ENCODE measurements around the gene PIK3CB.
"Not testable (repeated sequence)": the region's sequence is repeated elsewhere in the genome, so short reads cannot be mapped to it uniquely, and the experiment has no call there.

PIK3CB gene

GRCh38 chr3:138803006-138803653 lies 31.6 kb downstream of the PIK3CB start:
- TF ChIP-seq, protein P1, sequence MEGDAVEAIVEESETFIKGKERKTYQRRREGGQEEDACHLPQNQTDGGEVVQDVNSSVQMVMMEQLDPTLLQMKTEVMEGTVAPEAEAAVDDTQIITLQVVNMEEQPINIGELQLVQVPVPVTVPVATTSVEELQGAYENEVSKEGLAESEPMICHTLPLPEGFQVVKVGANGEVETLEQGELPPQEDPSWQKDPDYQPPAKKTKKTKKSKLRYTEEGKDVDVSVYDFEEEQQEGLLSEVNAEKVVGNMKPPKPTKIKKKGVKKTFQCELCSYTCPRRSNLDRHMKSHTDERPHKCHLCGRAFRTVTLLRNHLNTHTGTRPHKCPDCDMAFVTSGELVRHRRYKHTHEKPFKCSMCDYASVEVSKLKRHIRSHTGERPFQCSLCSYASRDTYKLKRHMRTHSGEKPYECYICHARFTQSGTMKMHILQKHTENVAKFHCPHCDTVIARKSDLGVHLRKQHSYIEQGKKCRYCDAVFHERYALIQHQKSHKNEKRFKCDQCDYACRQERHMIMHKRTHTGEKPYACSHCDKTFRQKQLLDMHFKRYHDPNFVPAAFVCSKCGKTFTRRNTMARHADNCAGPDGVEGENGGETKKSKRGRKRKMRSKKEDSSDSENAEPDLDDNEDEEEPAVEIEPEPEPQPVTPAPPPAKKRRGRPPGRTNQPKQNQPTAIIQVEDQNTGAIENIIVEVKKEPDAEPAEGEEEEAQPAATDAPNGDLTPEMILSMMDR (IDR thresholded peaks at IDR 0.05; ENCODE audit: unreplicated experiment in 3 of 3), result no peak
- Mint-ChIP-seq H3K27me3 (ENCODE audit: low read depth) (no peaks in the 10 kb centered on the region), H3K27ac (no peak overlapping the region), H3K9me3 (no peaks in the 10 kb centered on the region), H3K36me3 (ENCODE audit: low read depth) (no peaks in the 10 kb centered on the region), H3K4me3 (no peak overlapping the region), H3K4me1 (no peaks in the 10 kb centered on the region)

DNA sequence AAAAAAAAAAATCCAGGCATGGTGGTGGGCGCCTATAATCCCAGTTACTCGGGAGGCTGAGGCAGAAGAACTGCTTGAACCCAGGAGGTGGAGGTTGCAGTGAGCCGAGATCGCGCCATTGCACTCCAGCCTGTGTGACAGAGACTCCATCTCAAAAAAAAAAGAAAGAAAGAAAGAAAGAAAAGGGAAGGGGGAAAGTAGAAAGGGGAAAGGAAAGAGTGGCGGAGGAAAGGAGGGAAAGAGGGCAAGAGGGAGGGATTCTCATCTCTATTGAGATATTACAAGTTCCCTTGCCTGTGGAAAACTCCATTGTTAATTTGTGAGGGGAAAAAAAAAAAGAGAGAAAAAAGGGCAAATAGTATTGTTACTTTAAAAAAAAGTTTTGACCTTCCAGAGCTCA lies 32.5 kb downstream of the PIK3CB start:
- H3K4me3 Mint-ChIP-seq, result not testable (repeated sequence)

GRCh38 chr3:138801792-138802191 lies 32.9 kb downstream of the PIK3CB start:
- Mint-ChIP-seq H3K27ac (no peak overlapping the region), H3K9me3 (no peaks in the 10 kb centered on the region), H3K4me1 (no peaks in the 10 kb centered on the region), H3K27me3 (ENCODE audit: low read depth) (no peaks in the 10 kb centered on the region), H3K4me3 (no peak overlapping the region), H3K36me3 (ENCODE audit: low read depth) (no peaks in the 10 kb centered on the region)
- TF ChIP-seq, protein P1 (IDR thresholded peaks at IDR 0.05; ENCODE audit: unreplicated experiment in 3 of 3), result no peak

More for the DNA sequence above, 32.5 kb downstream of the PIK3CB start:
- H3K4me1 Mint-ChIP-seq; H3K36me3 Mint-ChIP-seq (ENCODE audit: low read depth); H3K9me3 Mint-ChIP-seq; H3K27ac Mint-ChIP-seq; H3K27me3 Mint-ChIP-seq (ENCODE audit: low read depth): not testable (repeated sequence)

GRCh38 chr3:138800248-138800647 lies 34.5 kb downstream of the PIK3CB start:
- no peak overlapping the region for H3K27ac Mint-ChIP-seq
- no peaks in the 10 kb centered on the region for H3K9me3 Mint-ChIP-seq
- TF ChIP-seq, protein P1 (IDR thresholded peaks at IDR 0.05; ENCODE audit: unreplicated experiment in 3 of 3), result no peak
- H3K36me3 Mint-ChIP-seq (ENCODE audit: low read depth), result peaks cover 3% of the 10 kb centered on the region
- no peaks in the 10 kb centered on the region for H3K27me3 Mint-ChIP-seq (ENCODE audit: low read depth)
- H3K4me3 Mint-ChIP-seq, result no peak overlapping the region
- H3K4me1 Mint-ChIP-seq, result no peaks in the 10 kb centered on the region

GRCh38 chr3:138799822-138800221 lies 34.9 kb downstream of the PIK3CB start:
- peaks cover 3% of the 10 kb centered on the region for H3K36me3 Mint-ChIP-seq (ENCODE audit: low read depth)
- H3K4me1 Mint-ChIP-seq, result no peaks in the 10 kb centered on the region
- TF ChIP-seq, protein P1 (IDR thresholded peaks at IDR 0.05; ENCODE audit: unreplicated experiment in 3 of 3), result no peak
- no peak overlapping the region for H3K4me3 Mint-ChIP-seq
- H3K27ac Mint-ChIP-seq, result no peak overlapping the region
- H3K27me3 Mint-ChIP-seq (ENCODE audit: low read depth), result no peaks in the 10 kb centered on the region
- H3K9me3 Mint-ChIP-seq, result no peaks in the 10 kb centered on the region

GRCh38 chr3:138797508-138798038 lies 37.2 kb downstream of the PIK3CB start:
- TF ChIP-seq, protein P1 (IDR thresholded peaks at IDR 0.05; ENCODE audit: unreplicated experiment in 3 of 3), result no peak
- Mint-ChIP-seq H3K27ac (no peak overlapping the region), H3K4me1 (no peaks in the 10 kb centered on the region), H3K4me3 (no peak overlapping the region), H3K9me3 (no peaks in the 10 kb centered on the region), H3K36me3 (ENCODE audit: low read depth) (peaks cover 15% of the 10 kb centered on the region), H3K27me3 (ENCODE audit: low read depth) (no peaks in the 10 kb centered on the region)

Measured in nephron (organoid).